Peyer's patch (tissue), 4 donors: Measurements from ENCODE around the gene CHN2.

Source experiments
- CTCF ChIP-seq, 6 experiments: fragments of 450-650 bp in 4 of 6; fragments of 200-600 bp in 2 of 6; sonication (generic) in 1 of 6; IDR thresholded peaks; one replicate each; pipeline ENCODE4 v1.5.1; 2017 to 2019; ENCODE audit warnings: antibody characterized with exemption in 6 of 6, mild to moderate bottlenecking in 3 of 6, moderate library complexity in 1 of 6
- POLR2A ChIP-seq, 2 donors: fragments of 450-650 bp; IDR thresholded peaks; one replicate each; pipeline ENCODE4 v1.5.1; 2017; ENCODE audit warnings: antibody characterized with exemption in 2 of 2, mild to moderate bottlenecking in 2 of 2, moderate library complexity in 2 of 2

DNA sequence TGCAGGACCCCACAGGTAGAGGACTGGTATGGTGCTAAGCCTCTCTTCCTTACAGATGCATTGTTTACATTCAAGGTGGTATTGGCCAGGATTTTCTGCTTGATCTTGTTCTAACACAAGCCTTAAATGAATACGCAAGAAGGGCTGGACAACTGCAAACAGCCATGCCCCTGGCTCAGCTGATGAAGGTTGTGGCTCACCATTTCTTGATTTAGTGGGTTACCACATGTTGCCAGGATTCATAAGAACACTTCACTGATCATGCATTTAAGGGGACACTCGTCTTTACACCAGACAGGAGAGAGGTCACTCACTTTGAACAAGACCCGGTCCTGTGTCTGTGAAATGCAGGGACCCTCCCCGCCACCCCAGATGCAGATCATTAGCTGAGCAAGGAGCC is 82.2 kb downstream of the CHN2 start:
- TF ChIP-seq CTCF (IDR thresholded peaks at IDR 0.05) (no peak), POLR2A (IDR thresholded peaks at IDR 0.05) (no peak)
